Astrocyte (in vitro differentiated cells and primary cell): ENCODE data around the gene CNTLN.

Experiments
- EZH2 ChIP-seq: IDR thresholded peaks from 2 replicates; pipeline ENCODE4 v1.6.1; 2012; ENCODE audit warnings: mild to moderate bottlenecking, low read length, inconsistent platforms; ENCODE audit not compliant: insufficient read depth
- TF ChIP-seq, protein P1 (sequence below): IDR thresholded peaks from 2 replicates; pipeline ENCODE4 v1.5.1; 2011; ENCODE audit warnings: low read depth, mild to moderate bottlenecking, inconsistent platforms, low read length, moderate library complexity; ENCODE audit not compliant: insufficient read depth

DNA sequence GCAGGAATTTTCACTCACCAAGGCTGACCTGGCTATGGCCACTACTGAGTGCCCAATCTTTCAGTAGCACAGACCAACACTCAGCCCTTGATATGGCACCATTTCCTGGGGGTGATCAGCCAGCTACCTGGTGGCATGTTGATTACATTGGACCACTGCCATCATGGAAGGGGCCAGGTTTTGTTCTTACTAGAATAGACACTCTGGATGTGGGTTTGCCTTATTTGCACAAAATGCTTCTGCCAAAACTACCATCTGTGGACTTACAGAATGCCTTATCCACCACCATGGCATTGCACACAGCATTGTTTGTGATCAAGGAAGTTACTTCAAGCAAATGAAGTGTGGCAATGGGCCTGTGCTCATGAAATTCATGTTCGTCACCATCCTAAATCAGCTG, 374.3 kb downstream of the CNTLN start:
- TF ChIP-seq EZH2: no peak
- TF ChIP-seq, protein P1, sequence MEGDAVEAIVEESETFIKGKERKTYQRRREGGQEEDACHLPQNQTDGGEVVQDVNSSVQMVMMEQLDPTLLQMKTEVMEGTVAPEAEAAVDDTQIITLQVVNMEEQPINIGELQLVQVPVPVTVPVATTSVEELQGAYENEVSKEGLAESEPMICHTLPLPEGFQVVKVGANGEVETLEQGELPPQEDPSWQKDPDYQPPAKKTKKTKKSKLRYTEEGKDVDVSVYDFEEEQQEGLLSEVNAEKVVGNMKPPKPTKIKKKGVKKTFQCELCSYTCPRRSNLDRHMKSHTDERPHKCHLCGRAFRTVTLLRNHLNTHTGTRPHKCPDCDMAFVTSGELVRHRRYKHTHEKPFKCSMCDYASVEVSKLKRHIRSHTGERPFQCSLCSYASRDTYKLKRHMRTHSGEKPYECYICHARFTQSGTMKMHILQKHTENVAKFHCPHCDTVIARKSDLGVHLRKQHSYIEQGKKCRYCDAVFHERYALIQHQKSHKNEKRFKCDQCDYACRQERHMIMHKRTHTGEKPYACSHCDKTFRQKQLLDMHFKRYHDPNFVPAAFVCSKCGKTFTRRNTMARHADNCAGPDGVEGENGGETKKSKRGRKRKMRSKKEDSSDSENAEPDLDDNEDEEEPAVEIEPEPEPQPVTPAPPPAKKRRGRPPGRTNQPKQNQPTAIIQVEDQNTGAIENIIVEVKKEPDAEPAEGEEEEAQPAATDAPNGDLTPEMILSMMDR: no peak
